Measurements from ENCODE around the gene SLC25A5.

SLC25A5 gene

GRCh38 chrX:119516157-119516702 is 48.0 kb downstream of the SLC25A5 start (continued):
- TF ChIP-seq ZNF692 (tag by site-specific recombination; IDR thresholded peaks at IDR 0.05) (0 out of 2 replicates have a peak, but pooled peaks have one; percentile 23), ZNF654 (tag by site-specific recombination; IDR thresholded peaks at IDR 0.05; ENCODE audit: low read depth) (peak; percentile 93), ZSCAN30 (tag by site-specific recombination; IDR thresholded peaks at IDR 0.05) (0 out of 2 replicates have a peak, but pooled peaks have one; percentile 29), ZNF18 (tag by site-specific recombination; IDR thresholded peaks at IDR 0.05) (peak; percentile 73), ZNF548 (tag by site-specific recombination; IDR thresholded peaks at IDR 0.05) (no peak), ZNF280D (tag by site-specific recombination; IDR thresholded peaks at IDR 0.05) (no peak), TRIM28 (IDR thresholded peaks at IDR 0.05; ENCODE audit: borderline replicate concordance, low read length) (peak; percentile 34; the same call in 1 of the 2 replicates)

- CTCF ChIA-PET: interaction anchor here (0.6 to 0.8 kb wide), 4 partner anchors 41 to 364 kb away, joined by 3 to 5 read pairs (median 4); no protein-coding TSS in a partner anchor
These were observed 50.1 kb downstream of the SLC25A5 start for GRCh38 chrX:119518371-119518770.

More at GRCh38 chrX:119518371-119518770, 50.1 kb downstream of the SLC25A5 start:
- POLR2A ChIA-PET: interaction anchor here (0.6 kb wide), 1 partner anchor 28 kb away, joined by 5 read pairs; no protein-coding TSS in a partner anchor
- no peak overlapping the region for H3K4me3 ChIP-seq (ENCODE audit: low read depth, low read length)
- no peak for TF ChIP-seq KLF16 (tag by site-specific recombination; IDR thresholded peaks at IDR 0.05)
- no peak for TF ChIP-seq ZNF366 (tag by site-specific recombination; conservative IDR thresholded peaks at IDR 0.05)
- TF ChIP-seq EGR2 (tag by site-specific recombination; IDR thresholded peaks at IDR 0.05; ENCODE audit: low read depth): no peak
- TF ChIP-seq ZNF549 (tag by site-specific recombination; IDR thresholded peaks at IDR 0.05): no peak
- no peak for TF ChIP-seq ZNF266 (tag by site-specific recombination; IDR thresholded peaks at IDR 0.05; ENCODE audit: low read depth)
- TF ChIP-seq ZNF10 (tag by site-specific recombination; IDR thresholded peaks at IDR 0.05): no peak
- no peaks in the 10 kb centered on the region for H3K4me1 ChIP-seq (ENCODE audit: control insufficient read depth, insufficient read depth, low read length)
- no peaks in the 10 kb centered on the region for H3K9me3 ChIP-seq (ENCODE audit: control insufficient read depth, insufficient read depth, low read depth, low read length)
- no peaks in the 10 kb centered on the region for H3K36me3 ChIP-seq (ENCODE audit: control insufficient read depth in 2 of 2, insufficient read depth in 1 of 2, low read length in 2 of 2)
- H3K27ac ChIP-seq (ENCODE audit: extremely low read depth, low read depth, low read length): no peak overlapping the region

Measured in HEK293 (cell line).